A549 (cell line): ENCODE results near the gene INCA1.

Experiments used
- HOXA7 ChIP-seq: fragments of 250-450 bp; sonication (Bioruptor Pico); IDR thresholded peaks from 2 replicates; pipeline ENCODE4 v1.5.0; 2020; ENCODE audit warnings: mild to moderate bottlenecking, moderate library complexity
- POLR2A ChIP-seq: IDR thresholded peaks from 2 replicates; pipeline ENCODE4 v1.6.1; 2012; ENCODE audit warnings: mild to moderate bottlenecking, low read length
- TF ChIP-seq, protein P1 (sequence below): IDR thresholded peaks from 2 replicates; pipeline ENCODE4 v1.6.1; 2012
- TF ChIP-seq, protein P2 (sequence below): fragments of 250-450 bp; sonication (Bioruptor Pico); IDR thresholded peaks from 2 replicates; pipeline ENCODE4 v1.5.0; 2021; ENCODE audit warnings: mild to moderate bottlenecking, moderate library complexity, borderline replicate concordance

DNA sequence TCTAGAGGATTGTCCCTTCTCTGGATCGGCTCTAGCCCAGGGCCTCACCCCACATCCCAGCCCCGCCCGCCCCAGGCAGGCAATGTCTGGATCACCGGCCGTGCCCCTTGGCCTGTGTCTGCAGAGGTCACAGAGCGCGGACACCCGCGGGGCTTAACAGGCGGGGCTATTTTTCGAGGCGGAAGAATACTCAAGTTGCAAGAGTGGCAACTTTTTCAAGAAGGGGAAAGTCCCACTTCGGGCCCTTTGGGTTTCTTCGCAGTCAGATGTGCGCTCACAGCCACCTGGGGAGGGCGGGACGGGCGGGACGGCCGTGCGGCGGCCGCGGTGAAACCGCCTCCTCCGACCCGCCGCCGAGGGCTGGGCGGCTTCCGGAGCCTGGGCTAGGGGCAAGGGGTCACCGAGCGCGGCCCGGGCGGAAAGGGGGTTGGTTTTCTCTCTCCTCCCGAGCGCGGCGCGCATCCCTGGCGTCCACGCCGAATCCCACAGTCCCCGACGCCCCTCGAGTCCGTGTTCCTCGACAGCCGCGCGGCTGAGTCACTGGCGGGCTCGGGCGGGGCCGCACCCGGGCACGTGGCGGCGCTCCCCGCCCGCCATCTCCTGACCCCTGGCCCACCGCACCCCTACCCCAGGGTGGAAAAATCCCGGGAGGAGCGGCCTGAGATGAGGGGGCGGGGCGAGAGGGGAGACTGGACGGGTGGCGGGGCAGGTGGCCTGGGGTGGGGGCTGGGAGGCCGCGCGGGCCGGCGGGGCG is 47.8 kb downstream of the INCA1 start:
- TF ChIP-seq, protein P1, sequence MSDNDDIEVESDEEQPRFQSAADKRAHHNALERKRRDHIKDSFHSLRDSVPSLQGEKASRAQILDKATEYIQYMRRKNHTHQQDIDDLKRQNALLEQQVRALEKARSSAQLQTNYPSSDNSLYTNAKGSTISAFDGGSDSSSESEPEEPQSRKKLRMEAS = peak; percentile 99
- TF ChIP-seq, protein P2, sequence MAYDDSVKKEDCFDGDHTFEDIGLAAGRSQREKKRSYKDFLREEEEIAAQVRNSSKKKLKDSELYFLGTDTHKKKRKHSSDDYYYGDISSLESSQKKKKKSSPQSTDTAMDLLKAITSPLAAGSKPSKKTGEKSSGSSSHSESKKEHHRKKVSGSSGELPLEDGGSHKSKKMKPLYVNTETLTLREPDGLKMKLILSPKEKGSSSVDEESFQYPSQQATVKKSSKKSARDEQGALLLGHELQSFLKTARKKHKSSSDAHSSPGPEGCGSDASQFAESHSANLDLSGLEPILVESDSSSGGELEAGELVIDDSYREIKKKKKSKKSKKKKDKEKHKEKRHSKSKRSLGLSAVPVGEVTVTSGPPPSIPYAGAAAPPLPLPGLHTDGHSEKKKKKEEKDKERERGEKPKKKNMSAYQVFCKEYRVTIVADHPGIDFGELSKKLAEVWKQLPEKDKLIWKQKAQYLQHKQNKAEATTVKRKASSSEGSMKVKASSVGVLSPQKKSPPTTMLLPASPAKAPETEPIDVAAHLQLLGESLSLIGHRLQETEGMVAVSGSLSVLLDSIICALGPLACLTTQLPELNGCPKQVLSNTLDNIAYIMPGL = no peak
- peak; percentile 69; the same call in 1 of the 2 replicates for TF ChIP-seq HOXA7
- peak; percentile 54 for TF ChIP-seq POLR2A
